HEK293 (cell line): ENCODE results near the gene ARHGAP1.

Source experiments
- CTCF ChIA-PET: fragments of 350-600 bp; formaldehyde crosslinking; extraction: SDS; loops from one replicate; lab custom pipeline; 2021; ENCODE audit warnings: antibody characterized with exemption; lab: Yijun Ruan, JAX
- POLR2A ChIA-PET: fragments of 300-600 bp; formaldehyde crosslinking; extraction: SDS; loops from one replicate; lab custom pipeline; 2020; ENCODE audit warnings: antibody characterized with exemption, inconsistent platforms; lab: Yijun Ruan, JAX
- H3K27ac ChIP-seq: fragments of 200-500 bp; sonication (Bioruptor generic); 2 replicates; pipeline ENCODE4 v1.5.1; 2014; ENCODE audit warnings: low read depth, low read length, control low read depth, inconsistent platforms; ENCODE audit errors: extremely low read depth
- H3K36me3 ChIP-seq, 2 experiments: fragments of 200-500 bp in 1 of 2; sonication (Bioruptor generic) in 1 of 2; 1 replicate in 1 of 2; 2 replicates in 1 of 2; pipeline ENCODE4 v1.5.1; 2014 to 2017; ENCODE audit warnings: inconsistent platforms in 2 of 2, low read length in 2 of 2; ENCODE audit not compliant: control insufficient read depth in 2 of 2, insufficient read depth in 1 of 2
- H3K4me1 ChIP-seq: fragments of 200-500 bp; sonication (Bioruptor generic); 2 replicates; pipeline ENCODE4 v1.5.1; 2014; ENCODE audit warnings: mild to moderate bottlenecking, low read length, inconsistent platforms; ENCODE audit not compliant: control insufficient read depth, insufficient read depth
- H3K4me3 ChIP-seq: 2 replicates; pipeline ENCODE4 v1.5.1; 2011; ENCODE audit warnings: low read depth, mild to moderate bottlenecking, control low read depth, low read length, moderate library complexity
- H3K9me3 ChIP-seq: fragments of 200-500 bp; sonication (Bioruptor generic); 2 replicates; pipeline ENCODE4 v1.5.1; 2014; ENCODE audit warnings: low read depth, low read length, inconsistent platforms; ENCODE audit not compliant: control insufficient read depth, insufficient read depth
- HIC1 ChIP-seq: fragments of 450-650 bp; formaldehyde crosslinking; IDR thresholded peaks from 2 replicates; pipeline ENCODE4 v1.5.1; 2016; ENCODE audit warnings: missing biosample characterization, missing genetic modification characterization
- HOXC10 ChIP-seq: sonication (generic); formaldehyde crosslinking; IDR thresholded peaks from 2 replicates; pipeline ENCODE4 v1.8.1; 2023; ENCODE audit warnings: mild to moderate bottlenecking, missing genetic modification reagents
- KLF7 ChIP-seq: fragments of 450-650 bp; formaldehyde crosslinking; IDR thresholded peaks from 2 replicates; pipeline ENCODE4 v1.5.1; 2016; ENCODE audit warnings: missing biosample characterization, missing genetic modification characterization, borderline replicate concordance
- MZF1 ChIP-seq: fragments of 450-650 bp; formaldehyde crosslinking; IDR thresholded peaks from 2 replicates; pipeline ENCODE4 v1.5.1; 2017; ENCODE audit warnings: missing biosample characterization, missing genetic modification characterization, borderline replicate concordance
- PRDM1 ChIP-seq: fragments of 450-650 bp; formaldehyde crosslinking; IDR thresholded peaks from 2 replicates; pipeline ENCODE4; 2016; ENCODE audit warnings: missing biosample characterization, missing genetic modification characterization
- REPIN1 ChIP-seq: fragments of 450-650 bp; formaldehyde crosslinking; IDR thresholded peaks from 2 replicates; pipeline ENCODE4 v1.5.1; 2017; ENCODE audit warnings: missing biosample characterization, missing genetic modification characterization, low read depth
- SP2 ChIP-seq: fragments of 450-650 bp; formaldehyde crosslinking; IDR thresholded peaks from 2 replicates; pipeline ENCODE4 v1.5.1; 2016; ENCODE audit warnings: missing biosample characterization, missing genetic modification characterization
- ZBTB1 ChIP-seq: fragments of 450-650 bp; formaldehyde crosslinking; IDR thresholded peaks from 2 replicates; pipeline ENCODE4 v1.5.1; 2016; ENCODE audit warnings: missing biosample characterization, missing genetic modification characterization
- ZBTB11 ChIP-seq: fragments of 450-650 bp; formaldehyde crosslinking; conservative IDR thresholded peaks from 2 replicates; pipeline ENCODE4 v1.5.1; 2016; ENCODE audit warnings: low read depth, missing biosample characterization, missing genetic modification characterization
- ZBTB49 ChIP-seq: fragments of 450-650 bp; formaldehyde crosslinking; IDR thresholded peaks from 2 replicates; pipeline ENCODE4 v1.5.1; 2016; ENCODE audit warnings: missing biosample characterization, missing genetic modification characterization, low read depth
- ZNF112 ChIP-seq: fragments of 450-650 bp; formaldehyde crosslinking; IDR thresholded peaks from 2 replicates; pipeline ENCODE4 v1.5.0; 2017; ENCODE audit warnings: missing biosample characterization, missing genetic modification characterization
- ZNF121 ChIP-seq: fragments of 450-650 bp; formaldehyde crosslinking; IDR thresholded peaks from 2 replicates; pipeline ENCODE4 v1.5.1; 2016; ENCODE audit warnings: missing biosample characterization, missing genetic modification characterization
- ZNF169 ChIP-seq: fragments of 450-650 bp; formaldehyde crosslinking; IDR thresholded peaks from 2 replicates; pipeline ENCODE4 v1.5.1; 2016; ENCODE audit warnings: missing biosample characterization, missing genetic modification characterization
- ZNF26 ChIP-seq: fragments of 450-650 bp; formaldehyde crosslinking; IDR thresholded peaks from 2 replicates; pipeline ENCODE4 v1.5.1; 2016; ENCODE audit warnings: missing biosample characterization, missing genetic modification characterization
- ZNF354C ChIP-seq: fragments of 450-650 bp; formaldehyde crosslinking; IDR thresholded peaks from 2 replicates; pipeline ENCODE4 v1.5.1; 2016; ENCODE audit warnings: missing biosample characterization, missing genetic modification characterization, low read depth, borderline replicate concordance
- ZNF37A ChIP-seq: fragments of 450-650 bp; IDR thresholded peaks from 2 replicates; pipeline ENCODE4 v1.5.1; 2018; ENCODE audit warnings: missing biosample characterization, missing genetic modification characterization
- ZNF398 ChIP-seq: fragments of 450-650 bp; formaldehyde crosslinking; IDR thresholded peaks from 2 replicates; pipeline ENCODE4 v1.5.1; 2017; ENCODE audit warnings: missing biosample characterization, missing genetic modification characterization
- ZNF580 ChIP-seq: fragments of 450-650 bp; formaldehyde crosslinking; IDR thresholded peaks from 2 replicates; pipeline ENCODE4 v1.5.1; 2016; ENCODE audit warnings: missing biosample characterization, missing genetic modification characterization
- ZNF623 ChIP-seq: fragments of 450-650 bp; formaldehyde crosslinking; IDR thresholded peaks from 2 replicates; pipeline ENCODE4 v1.5.1; 2016; ENCODE audit warnings: missing biosample characterization, missing genetic modification characterization
- ZSCAN30 ChIP-seq: fragments of 450-650 bp; IDR thresholded peaks from 2 replicates; pipeline ENCODE4 v1.5.1; 2018; ENCODE audit warnings: missing biosample characterization, mild to moderate bottlenecking, missing genetic modification characterization, moderate library complexity

Gene ARHGAP1

GRCh38 chr11:46719543-46720218, 19.3 kb upstream of the ARHGAP1 start:
- POLR2A ChIA-PET = no interaction called here
- TF ChIP-seq ZNF580 (no peak), ZNF398 (tag by site-specific recombination) (no peak), ZNF37A (tag by site-specific recombination) (no peak), ZNF169 (tag by site-specific recombination) (no peak), KLF7 (no peak), ZBTB49 (tag by site-specific recombination) (no peak), PRDM1 (no peak), ZBTB1 (tag by site-specific recombination) (no peak), ZBTB11 (tag by site-specific recombination) (no peak)

GRCh38 chr11:46719048-46719542, 18.7 kb upstream of the ARHGAP1 start, which contains the start of gene F2:
Gene F2 (plus strand): TSS chr11:46719213. CDS start chr11:46719236, 23 bp downstream.
- no peaks in the 10 kb centered on the region for H3K9me3 ChIP-seq
- H3K27ac ChIP-seq = no peak within 1 kb of the TSS
- no peaks in the 10 kb centered on the region for H3K4me1 ChIP-seq
- no peaks in the 10 kb centered on the region for H3K36me3 ChIP-seq
- ChIA-PET POLR2A (no interaction called here), CTCF (interaction anchor here (0.6 kb wide), 1 partner anchor 14 kb away, joined by 3 read pairs; no protein-coding TSS in a partner anchor)
- TF ChIP-seq ZNF26 (tag by site-specific recombination) (no peak), ZNF623 (tag by site-specific recombination) (no peak), HOXC10 (CRISPR knock-in tag) (no peak), ZNF112 (tag by site-specific recombination) (no peak), MZF1 (tag by site-specific recombination) (no peak), ZBTB1 (tag by site-specific recombination) (no peak), ZSCAN30 (tag by site-specific recombination) (no peak), REPIN1 (tag by site-specific recombination) (no peak), SP2 (tag by site-specific recombination) (no peak), ZNF354C (no peak), ZNF121 (no peak), HIC1 (tag by site-specific recombination) (no peak)
- no peak within 1 kb of the TSS for H3K4me3 ChIP-seq

More at GRCh38 chr11:46719543-46720218, 19.3 kb upstream of the ARHGAP1 start:
- H3K36me3 ChIP-seq = no peaks in the 10 kb centered on the region
- no peaks in the 10 kb centered on the region for H3K4me1 ChIP-seq
- H3K9me3 ChIP-seq = no peaks in the 10 kb centered on the region
- CTCF ChIA-PET = no interaction called here
- no peak overlapping the region for H3K27ac ChIP-seq
- no peak overlapping the region for H3K4me3 ChIP-seq
